KG1 (cell line): ENCODE data around the gene SND1.

ENCODE experiments used
- DNase-seq: peaks from one replicate; lab custom pipeline; 2025; lab: John Stamatoyannopoulos, UW

The SND1 gene

GRCh38 chr7:127769137-127769536 is 117.1 kb downstream of the SND1 start:
- no peak for DNase-seq

GRCh38 chr7:127769696-127770400 is 117.9 kb downstream of the SND1 start:
- DNase-seq, result no peak

GRCh38 chr7:127770885-127771284 is 118.9 kb downstream of the SND1 start:
- no peak for DNase-seq

GRCh38 chr7:127771707-127772106 is 119.7 kb downstream of the SND1 start:
- no peak for DNase-seq

- no peak for DNase-seq
Measured at GRCh38 chr7:127776776-127777386, 124.9 kb downstream of the SND1 start.

- DNase-seq, result no peak
Measured at GRCh38 chr7:127780489-127780888, 128.5 kb downstream of the SND1 start.

- DNase-seq, result no peak
Measured at GRCh38 chr7:127781081-127781480, 129.1 kb downstream of the SND1 start.

GRCh38 chr7:127782075-127782474 is 130.1 kb downstream of the SND1 start:
- no peak for DNase-seq

- no peak for DNase-seq
Measured at GRCh38 chr7:127782654-127783559, 130.9 kb downstream of the SND1 start.

GRCh38 chr7:127786184-127786583 is 134.2 kb downstream of the SND1 start:
- no peak for DNase-seq

GRCh38 chr7:127789031-127789430 is 137.0 kb downstream of the SND1 start:
- DNase-seq, result no peak

- no peak for DNase-seq
Measured at GRCh38 chr7:127791446-127792189, 139.6 kb downstream of the SND1 start.

GRCh38 chr7:127792528-127793342 is 140.7 kb downstream of the SND1 start:
- no peak for DNase-seq

GRCh38 chr7:127793582-127793981 is 141.6 kb downstream of the SND1 start:
- DNase-seq, result no peak

- DNase-seq, result no peak
Measured at GRCh38 chr7:127794136-127794535, 142.1 kb downstream of the SND1 start.

- DNase-seq, result no peak
Measured at GRCh38 chr7:127794551-127794950, 142.6 kb downstream of the SND1 start.

GRCh38 chr7:127798023-127798422 is 146.0 kb downstream of the SND1 start:
- DNase-seq, result no peak

GRCh38 chr7:127798769-127799372 is 146.9 kb downstream of the SND1 start:
- no peak for DNase-seq

GRCh38 chr7:127799535-127800305 is 147.7 kb downstream of the SND1 start:
- no peak for DNase-seq

- no peak for DNase-seq
Measured at GRCh38 chr7:127802845-127803244, 150.9 kb downstream of the SND1 start.
